ENCODE results near the gene MUSTN1. TPM values are rescaled to one million over a fixed set of nuclear protein-coding genes. Genes with fewer than 3 reads are reported as not detected.

The MUSTN1 gene
- polyA plus RNA-seq, 2 of the 4 experiments (the other 2 are of a cell fraction) = not detected

DNA sequence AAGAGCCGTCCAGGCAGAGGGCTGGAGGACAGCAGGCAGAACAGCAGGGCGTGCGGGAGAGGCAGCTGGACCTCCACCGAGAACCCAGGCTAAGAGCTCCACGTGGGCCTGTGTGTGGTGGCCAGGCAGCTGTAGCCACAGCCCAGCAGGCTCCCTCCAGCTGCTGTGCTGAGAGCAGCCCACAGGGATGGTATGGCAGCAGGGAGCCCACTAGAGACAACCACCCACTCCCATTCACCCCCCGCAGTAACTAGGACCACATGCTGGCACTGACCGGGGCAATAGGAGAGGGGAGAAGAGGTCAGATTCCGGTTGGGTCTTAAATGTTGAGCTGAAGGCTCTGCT is 25.6 kb upstream of the MUSTN1 start:
- CTCF ChIA-PET = interaction anchor here (0.9 to 1.4 kb wide), 2 partner anchors 11 to 19 kb away, joined by 3 read pairs; no protein-coding TSS in a partner anchor
- Histone ChIP-seq H3K4me3 (no peak overlapping the region), H3K4me2 (no peak overlapping the region), H3K4me1 (no peaks in the 10 kb centered on the region), H3K27ac (no peak overlapping the region), H3K9me3 (no peaks in the 10 kb centered on the region)
- FAIRE-seq = no peak
- POLR2A ChIA-PET = no interaction called here
- DNase-seq (ENCODE audit: low read depth in 1 of 2, low spot score in 1 of 2) = no peak
- WGBS (ENCODE audit: missing lambda C conversion rate) = 79% methylated on average over 5 of the region's 8 CpGs
- ATAC-seq = no peak
- TF ChIP-seq JUNB (IDR thresholded peaks at IDR 0.05) = no peak
- TF ChIP-seq ESRRA (IDR thresholded peaks at IDR 0.05; ENCODE audit: borderline replicate concordance, low read length) = no peak
- no peak for TF ChIP-seq SMC3 (IDR thresholded peaks at IDR 0.05)

DNA sequence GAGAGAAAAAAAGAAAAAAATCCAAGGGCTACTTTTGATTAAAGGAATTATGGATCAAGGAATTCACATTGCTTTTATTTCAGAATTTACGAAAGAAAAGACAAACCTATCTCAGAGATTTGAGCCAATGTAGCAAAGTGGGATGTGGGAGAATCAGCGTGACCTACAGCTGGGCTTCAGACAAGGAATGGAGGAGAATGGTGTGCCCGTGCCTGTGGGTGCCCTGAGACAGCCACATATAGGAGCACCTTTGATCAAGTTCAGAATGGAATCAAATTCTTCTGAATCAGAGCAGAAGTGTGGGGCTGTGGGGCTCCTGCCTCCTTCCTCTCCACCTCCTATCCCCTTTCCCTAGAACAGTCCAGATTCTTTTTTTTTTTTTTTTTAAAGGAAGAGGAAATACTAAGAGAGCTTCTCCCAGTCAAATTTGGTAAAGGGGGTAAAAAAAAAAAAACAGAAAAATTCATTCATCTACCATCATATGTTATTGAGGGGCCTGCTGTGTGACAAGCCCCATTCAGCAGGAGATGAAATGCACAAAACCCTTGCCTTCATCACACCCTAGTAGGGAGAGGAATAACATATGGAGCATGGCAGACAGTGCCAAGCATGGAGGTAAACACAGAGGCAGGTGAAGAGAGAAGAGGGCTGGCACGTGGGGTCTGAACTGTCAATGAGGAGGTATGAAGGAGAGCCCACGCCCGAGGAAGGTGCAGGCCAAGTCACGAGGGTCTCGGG is 25.0 kb upstream of the MUSTN1 start:
- DNase-seq (ENCODE audit: low read depth in 1 of 2, low spot score in 1 of 2) (no peak), ATAC-seq (no peak), FAIRE-seq (no peak)
- Histone ChIP-seq H3K9me3 (no peaks in the 10 kb centered on the region), H3K27ac (no peak overlapping the region), H3K4me3 (no peak overlapping the region), H3K4me2 (no peak overlapping the region), H3K4me1 (no peaks in the 10 kb centered on the region)
- POLR2A ChIA-PET = no interaction called here
- 89% methylated on average over 8 of the region's 8 CpGs for WGBS (ENCODE audit: missing lambda C conversion rate)
- TF ChIP-seq, protein P1, sequence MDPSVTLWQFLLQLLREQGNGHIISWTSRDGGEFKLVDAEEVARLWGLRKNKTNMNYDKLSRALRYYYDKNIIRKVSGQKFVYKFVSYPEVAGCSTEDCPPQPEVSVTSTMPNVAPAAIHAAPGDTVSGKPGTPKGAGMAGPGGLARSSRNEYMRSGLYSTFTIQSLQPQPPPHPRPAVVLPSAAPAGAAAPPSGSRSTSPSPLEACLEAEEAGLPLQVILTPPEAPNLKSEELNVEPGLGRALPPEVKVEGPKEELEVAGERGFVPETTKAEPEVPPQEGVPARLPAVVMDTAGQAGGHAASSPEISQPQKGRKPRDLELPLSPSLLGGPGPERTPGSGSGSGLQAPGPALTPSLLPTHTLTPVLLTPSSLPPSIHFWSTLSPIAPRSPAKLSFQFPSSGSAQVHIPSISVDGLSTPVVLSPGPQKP (IDR thresholded peaks at IDR 0.05; ENCODE audit: low read depth, low read length) = no peak
- TF ChIP-seq GATA3 (IDR thresholded peaks at IDR 0.05; ENCODE audit: borderline replicate concordance) (no peak), POLR2A (IDR thresholded peaks at IDR 0.05; ENCODE audit: low read length) (no peak), FOXS1 (CRISPR knock-in tag; IDR thresholded peaks at IDR 0.05) (no peak), NFE2L2 (conservative IDR thresholded peaks at IDR 0.05; ENCODE audit: low read length) (no peak), HOXB5 (CRISPR knock-in tag; IDR thresholded peaks at IDR 0.05) (no peak)
- CTCF ChIA-PET = interaction anchor here (0.9 to 1.4 kb wide), 2 partner anchors 11 to 19 kb away, joined by 3 read pairs; no protein-coding TSS in a partner anchor

DNA sequence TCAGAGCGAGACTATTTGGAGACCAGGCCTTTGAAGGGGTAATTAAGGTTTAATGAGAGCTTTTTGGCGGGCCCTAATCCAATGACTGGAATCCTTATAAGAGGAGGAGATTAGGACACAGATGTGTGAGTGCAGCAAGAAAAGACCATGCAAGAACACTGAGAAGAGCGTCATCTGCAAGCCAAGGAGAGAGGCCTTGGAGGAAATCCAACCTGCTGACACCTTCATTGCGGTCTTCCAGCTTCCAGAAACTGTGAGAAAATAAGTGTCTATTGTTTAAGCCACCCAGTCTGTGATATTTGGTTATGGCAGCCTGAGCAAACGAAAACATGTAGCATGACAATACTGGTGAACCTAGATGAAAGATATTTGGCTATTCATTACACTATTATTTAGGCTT is 23.0 kb upstream of the MUSTN1 start:
- no peak overlapping the region for H3K4me3 ChIP-seq
- H3K27ac ChIP-seq = no peak overlapping the region
- H3K9me3 ChIP-seq = no peaks in the 10 kb centered on the region
- H3K4me1 ChIP-seq = no peaks in the 10 kb centered on the region
- WGBS (ENCODE audit: missing lambda C conversion rate) = 90% methylated on average over 5 of the region's 5 CpGs
- POLR2A ChIA-PET = no interaction called here
- TF ChIP-seq NPAS2 (CRISPR knock-in tag; IDR thresholded peaks at IDR 0.05; ENCODE audit: borderline replicate concordance) (no peak), RNF2 (IDR thresholded peaks at IDR 0.05; ENCODE audit: borderline replicate concordance, low read depth) (no peak)
- ATAC-seq (no peak), DNase-seq (ENCODE audit: low read depth in 1 of 2, low spot score in 1 of 2) (no peak), FAIRE-seq (no peak)
- no peak overlapping the region for H3K4me2 ChIP-seq
- CTCF ChIA-PET = no interaction called here

DNA sequence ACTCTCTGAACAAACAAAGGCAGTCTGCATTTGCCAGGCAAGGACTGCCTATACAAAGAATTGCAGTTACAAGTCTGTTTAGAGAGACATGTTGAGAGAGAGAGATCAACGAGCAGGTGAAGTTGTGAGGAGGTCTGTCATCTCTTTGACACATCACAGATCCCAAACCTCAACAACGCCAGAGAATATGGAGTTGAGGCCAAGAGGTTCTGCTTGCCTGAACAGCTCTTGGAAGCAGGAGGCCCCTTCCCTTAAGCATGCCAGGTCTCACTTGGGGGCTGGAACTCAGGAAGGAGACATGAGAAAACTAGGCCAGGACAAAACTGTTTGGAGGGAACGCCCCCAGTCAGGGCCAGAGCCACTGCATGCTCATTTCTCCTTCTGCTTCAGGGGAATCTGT is 22.3 kb upstream of the MUSTN1 start:
- TF ChIP-seq ZFP36 (IDR thresholded peaks at IDR 0.05; ENCODE audit: borderline replicate concordance, partially characterized antibody) = no peak
- no peak for TF ChIP-seq EHF (CRISPR knock-in tag; IDR thresholded peaks at IDR 0.05)
- TF ChIP-seq, protein P1 (IDR thresholded peaks at IDR 0.05; ENCODE audit: low read depth, low read length) = no peak
- no peak for TF ChIP-seq MYC (IDR thresholded peaks at IDR 0.05; ENCODE audit: borderline replicate concordance, low read length)
- TF ChIP-seq TP53 (CRISPR knock-in tag; IDR thresholded peaks at IDR 0.05) = no peak
- TF ChIP-seq HDAC2 (IDR thresholded peaks at IDR 0.05) = no peak
- no peak for TF ChIP-seq HOXA7 (CRISPR knock-in tag; IDR thresholded peaks at IDR 0.05)
- TF ChIP-seq SREBF2 (IDR thresholded peaks at IDR 0.05) = no peak
- TF ChIP-seq CEBPB (IDR thresholded peaks at IDR 0.05) = no peak
- TF ChIP-seq CBX2 (IDR thresholded peaks at IDR 0.05; ENCODE audit: borderline replicate concordance, low read depth) = no peak
- TF ChIP-seq, protein P2, sequence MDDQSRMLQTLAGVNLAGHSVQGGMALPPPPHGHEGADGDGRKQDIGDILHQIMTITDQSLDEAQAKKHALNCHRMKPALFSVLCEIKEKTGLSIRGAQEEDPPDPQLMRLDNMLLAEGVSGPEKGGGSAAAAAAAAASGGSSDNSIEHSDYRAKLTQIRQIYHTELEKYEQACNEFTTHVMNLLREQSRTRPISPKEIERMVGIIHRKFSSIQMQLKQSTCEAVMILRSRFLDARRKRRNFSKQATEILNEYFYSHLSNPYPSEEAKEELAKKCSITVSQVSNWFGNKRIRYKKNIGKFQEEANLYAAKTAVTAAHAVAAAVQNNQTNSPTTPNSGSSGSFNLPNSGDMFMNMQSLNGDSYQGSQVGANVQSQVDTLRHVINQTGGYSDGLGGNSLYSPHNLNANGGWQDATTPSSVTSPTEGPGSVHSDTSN (IDR thresholded peaks at IDR 0.05) = no peak
- TF ChIP-seq POLR2A (IDR thresholded peaks at IDR 0.05; ENCODE audit: low read length) = no peak
- TF ChIP-seq RARB (CRISPR knock-in tag; IDR thresholded peaks at IDR 0.05) = no peak
- no peak for TF ChIP-seq KDM1A (IDR thresholded peaks at IDR 0.05; ENCODE audit: low read depth)
- TF ChIP-seq CBX8 (IDR thresholded peaks at IDR 0.05) = no peak
- no peak for ATAC-seq
- no peak overlapping the region for H3K27ac ChIP-seq

More for the DNA sequence above, 22.3 kb upstream of the MUSTN1 start:
- ChIA-PET CTCF (interaction anchor here (1.1 kb wide), 1 partner anchor 215 kb away, joined by 3 read pairs; no protein-coding TSS in a partner anchor), POLR2A (no interaction called here)
- Histone ChIP-seq H3K4me2 (no peak overlapping the region), H3K9me3 (no peaks in the 10 kb centered on the region), H3K4me1 (no peaks in the 10 kb centered on the region), H3K4me3 (no peak overlapping the region)
- FAIRE-seq (no peak), DNase-seq (ENCODE audit: low read depth in 1 of 2, low spot score in 1 of 2) (no peak)
- WGBS (ENCODE audit: missing lambda C conversion rate) = 76% methylated on average over 3 of the region's 3 CpGs
